GM12801 (cell line): ENCODE data around the gene RFLNA.

Source experiments
- CTCF ChIP-seq: IDR thresholded peaks from one replicate; pipeline ENCODE4 v1.5.1; 2011; ENCODE audit warnings: control low read depth; ENCODE audit not compliant: insufficient read length; ENCODE audit errors: extremely low read depth

The RFLNA gene

DNA sequence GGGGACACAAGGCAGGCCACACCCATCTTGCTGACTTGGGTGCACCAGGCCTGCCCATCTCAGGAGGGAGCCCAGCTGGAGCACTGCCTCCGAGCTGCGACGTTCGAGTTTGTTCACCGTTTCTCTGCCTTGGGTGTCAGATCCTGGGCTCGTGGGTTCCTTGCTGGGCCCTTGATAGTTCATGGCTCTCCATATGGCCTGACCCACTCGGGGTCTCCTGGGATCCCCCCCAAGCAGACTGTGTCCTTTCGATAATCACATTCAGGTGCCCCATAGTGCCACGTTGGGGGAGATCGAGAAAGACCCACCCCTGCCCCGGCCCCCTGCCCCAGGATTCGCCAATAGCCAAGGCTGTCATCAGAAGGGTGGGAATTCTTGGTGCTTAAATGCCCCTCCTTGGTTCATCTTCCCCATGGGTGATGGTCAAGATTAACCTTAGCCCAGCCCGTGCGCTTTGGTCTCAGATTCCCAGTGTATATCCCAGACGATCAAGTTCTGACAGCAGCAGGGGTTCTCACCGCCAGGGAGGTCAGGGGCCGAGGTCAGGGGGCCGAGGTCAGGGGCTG is 7.4 kb downstream of the RFLNA start:
- TF ChIP-seq CTCF: no peak

GRCh38 chr12:124302807-124303578 is 8.1 kb downstream of the RFLNA start:
- no peak for TF ChIP-seq CTCF

- no peak for TF ChIP-seq CTCF
Measured at GRCh38 chr12:124303579-124304313, 8.9 kb downstream of the RFLNA start.

DNA sequence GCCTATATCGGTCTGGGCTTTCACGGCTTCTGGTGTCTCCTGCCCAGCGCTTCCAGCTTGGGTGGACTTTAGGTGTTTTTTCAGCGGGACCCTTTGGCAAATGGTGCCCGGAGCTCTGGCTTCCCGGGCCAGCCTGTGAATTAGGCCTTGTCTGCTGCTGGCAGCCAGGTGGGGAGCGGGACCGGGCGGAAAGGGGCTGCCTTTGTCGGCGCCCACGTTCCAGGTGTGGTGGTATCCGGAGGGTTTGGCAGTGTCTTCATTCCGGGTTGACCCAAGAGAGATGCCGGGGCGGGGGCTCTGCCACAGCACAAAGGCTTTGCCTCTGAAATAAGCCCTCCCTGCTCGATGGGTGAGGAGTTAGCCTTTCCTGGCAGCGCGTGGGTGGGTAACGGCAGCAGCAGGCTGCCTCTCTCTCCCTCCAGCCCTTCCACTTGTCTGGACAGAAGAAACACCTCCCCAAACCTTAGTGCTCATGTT is 9.5 kb downstream of the RFLNA start:
- no peak for TF ChIP-seq CTCF

DNA sequence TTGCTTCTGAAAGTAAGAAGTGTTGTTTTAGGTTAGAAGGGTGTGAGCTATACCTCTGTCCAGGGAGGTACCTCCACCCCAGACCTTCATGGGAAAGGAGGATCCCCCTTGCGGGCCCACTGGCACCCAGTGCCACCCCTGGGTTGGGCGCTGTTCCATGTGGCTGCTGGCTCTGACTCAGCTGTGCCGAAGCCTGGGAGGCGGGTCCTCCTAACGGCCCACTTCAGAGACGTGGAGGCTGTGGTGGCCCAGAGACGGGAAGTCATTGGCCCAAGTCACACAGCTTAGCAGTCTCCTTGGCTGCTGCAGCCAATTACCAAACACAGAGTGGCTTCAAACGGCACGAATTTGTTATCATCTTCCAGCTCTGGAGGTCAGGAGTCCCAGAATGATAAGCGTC is 10.2 kb downstream of the RFLNA start:
- TF ChIP-seq CTCF: no peak

GRCh38 chr12:124305776-124306685 is 11.1 kb downstream of the RFLNA start:
- no peak for TF ChIP-seq CTCF
